Large intestine (tissue), 3 donors: ENCODE measurements around the gene CNOT4. TPM values are rescaled to one million over a fixed set of nuclear protein-coding genes. Genes with fewer than 3 reads are reported as not detected.
"Not testable (repeated sequence)": the region's sequence is repeated elsewhere in the genome, so short reads cannot be mapped to it uniquely, and the experiment has no call there.

Source experiments
- DNase-seq, 2 donors: peaks; one replicate each; pipeline versions ENCODE4 v3.0.0 to v3.0.0-alpha.2; 2013
- H3K27ac ChIP-seq: one replicate; pipeline ENCODE4 v1.5.1; 2013; ENCODE audit warnings: low read length
- H3K27me3 ChIP-seq: 2 replicates; pipeline ENCODE4 v1.6.1; 2013; ENCODE audit warnings: low read length; ENCODE audit not compliant: control insufficient read depth, insufficient read depth
- H3K36me3 ChIP-seq: 2 replicates; pipeline ENCODE4 v1.6.1; 2013; ENCODE audit warnings: low read length; ENCODE audit not compliant: control insufficient read depth, insufficient read depth
- H3K4me1 ChIP-seq: one replicate; pipeline ENCODE4 v1.6.1; 2013; ENCODE audit warnings: low read length; ENCODE audit not compliant: control insufficient read depth, insufficient read depth
- H3K4me3 ChIP-seq: one replicate; pipeline ENCODE4 v1.5.1; 2013; ENCODE audit warnings: low read length
- H3K9me3 ChIP-seq: one replicate; pipeline ENCODE4 v1.6.1; 2013; ENCODE audit warnings: mild to moderate bottlenecking, low read depth, low read length, moderate library complexity; ENCODE audit not compliant: control insufficient read depth
- WGBS: methylation state at CpG from one replicate; pipeline ENCODE4 v1.1.5; 2013; ENCODE audit warnings: low lambda C conversion rate; ENCODE audit not compliant: insufficient coverage; 5-methylcytosine and 5-hydroxymethylcytosine counted together
- polyA plus RNA-seq: library from polyadenylated mRNA; unstranded; fragments of 120-200 nt; gene quantifications from one replicate; pipeline ENCODE4 v1.2.1, GENCODE V29; 2013

CNOT4 gene
- polyA plus RNA-seq, 1 donor = 18.8 TPM

DNA sequence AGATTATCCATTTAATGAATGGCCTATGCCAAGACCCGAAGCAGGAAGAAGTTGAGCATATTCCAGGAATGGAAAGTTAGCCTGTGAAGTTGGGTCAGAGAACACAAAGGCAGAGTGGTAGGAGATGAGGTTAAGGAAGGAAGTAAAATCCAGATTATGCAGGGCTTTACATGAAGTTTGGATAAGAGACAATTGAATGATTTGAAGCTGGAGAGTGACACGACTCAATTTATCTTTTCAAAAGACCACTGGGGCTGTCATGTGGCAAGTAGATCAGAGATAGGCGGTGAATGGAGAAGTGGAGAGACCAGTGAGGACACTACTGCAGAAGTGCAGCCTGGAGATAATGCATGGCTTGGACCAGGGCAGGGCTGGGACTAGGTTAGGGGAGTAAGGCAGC lies 7.2 kb upstream of the CNOT4 start:
- no peak for DNase-seq
- Histone ChIP-seq H3K4me1 (no peaks in the 10 kb centered on the region), H3K27me3 (no peaks in the 10 kb centered on the region), H3K4me3 (no peak overlapping the region), H3K36me3 (no peaks in the 10 kb centered on the region), H3K9me3 (no peaks in the 10 kb centered on the region), H3K27ac (no peak overlapping the region)
- no CpG with 5 or more reads among the region's 3 CpGs for WGBS

DNA sequence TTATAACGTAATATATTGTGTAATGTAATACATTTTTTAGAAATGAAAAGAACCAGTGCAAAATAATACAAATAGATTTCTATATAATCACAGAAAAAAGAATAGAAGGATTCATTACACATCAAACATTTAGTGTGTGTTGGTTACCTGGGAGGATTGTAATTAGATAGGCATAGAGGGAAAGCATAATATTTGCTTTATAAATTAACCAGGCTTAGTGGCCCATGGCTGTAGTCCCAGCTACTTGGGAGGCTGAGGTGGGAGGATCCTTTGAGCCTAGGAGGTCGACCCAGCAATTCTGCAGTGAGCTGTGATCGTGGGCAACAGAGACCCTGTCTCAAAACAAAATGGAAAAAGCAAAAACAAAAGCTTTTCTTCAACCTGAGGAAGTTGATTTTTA lies 5.0 kb upstream of the CNOT4 start:
- H3K27me3 ChIP-seq = no peaks in the 10 kb centered on the region
- 80% methylated on average over 2 of the region's 3 CpGs for WGBS
- DNase-seq = no peak
- H3K9me3 ChIP-seq = no peaks in the 10 kb centered on the region
- H3K36me3 ChIP-seq = no peaks in the 10 kb centered on the region
- H3K27ac ChIP-seq = no peak overlapping the region
- H3K4me1 ChIP-seq = no peaks in the 10 kb centered on the region
- no peak overlapping the region for H3K4me3 ChIP-seq

DNA sequence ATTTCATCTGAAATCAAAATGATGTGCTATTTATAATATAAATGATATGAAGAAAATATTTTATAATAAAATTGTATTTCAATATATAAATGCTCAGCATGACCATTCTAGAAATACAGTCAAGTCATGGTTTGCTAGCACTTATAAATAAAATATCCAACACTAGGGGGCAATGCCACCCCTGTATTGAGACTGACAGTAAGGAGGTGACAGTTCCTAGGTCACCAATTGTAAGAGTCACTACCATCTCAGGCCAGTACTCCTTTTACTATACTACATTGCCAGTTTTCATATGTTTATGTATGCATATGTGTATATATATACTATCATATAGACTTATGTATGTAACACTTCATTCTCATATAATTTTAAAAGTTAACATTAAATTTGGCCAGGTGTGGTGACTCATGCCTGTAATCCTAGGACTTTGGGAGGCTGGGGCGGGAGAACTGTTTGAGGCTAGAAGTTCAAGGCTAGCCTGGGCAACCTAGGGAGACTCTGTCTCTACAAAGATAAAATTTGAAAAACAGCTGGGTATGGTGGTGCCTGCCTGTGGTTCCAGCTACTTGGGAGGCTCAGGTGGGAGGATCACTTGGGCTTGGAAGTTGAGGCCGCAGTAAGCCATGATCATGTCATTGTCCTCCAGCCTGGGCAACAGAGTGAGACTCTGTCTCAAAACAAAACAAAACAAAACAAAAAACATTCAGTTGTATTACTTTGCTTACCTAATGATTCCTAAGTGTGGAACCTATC lies 2.4 kb upstream of the CNOT4 start:
- Histone ChIP-seq H3K27me3 (no peaks in the 10 kb centered on the region), H3K4me3 (no peak overlapping the region), H3K36me3 (no peaks in the 10 kb centered on the region), H3K4me1 (no peaks in the 10 kb centered on the region), H3K9me3 (no peaks in the 10 kb centered on the region), H3K27ac (no peak overlapping the region)
- WGBS = no CpG with 5 or more reads among the region's 2 CpGs
- peak; percentile 31 to 48 for DNase-seq

DNA sequence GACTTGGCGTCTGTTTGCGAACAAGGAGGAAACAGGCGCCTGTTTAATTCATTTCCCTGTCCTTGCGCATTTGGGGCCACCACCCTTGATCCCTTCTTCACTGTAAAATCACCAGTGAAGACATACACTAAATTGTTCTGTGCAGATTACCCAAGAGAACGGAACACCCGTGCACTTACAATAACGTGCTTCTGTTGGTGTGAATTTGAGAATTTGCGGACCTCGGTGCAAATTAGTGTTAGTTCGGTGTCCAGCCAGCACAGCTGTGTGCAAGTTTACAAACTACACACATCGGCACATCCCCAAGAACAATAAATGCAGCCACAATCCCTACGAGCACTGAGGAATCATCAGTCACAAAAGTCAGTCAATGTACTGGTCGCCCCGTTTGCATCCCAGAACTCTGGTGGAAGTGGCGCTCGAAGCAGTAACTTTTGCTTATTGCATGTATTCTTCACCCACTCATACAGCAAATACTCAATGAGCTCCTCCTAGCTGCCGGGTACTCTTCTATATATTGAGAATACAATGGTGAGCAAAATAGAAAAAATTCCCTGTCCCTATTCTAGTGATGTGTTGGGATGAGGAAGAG lies 786 bp upstream of the CNOT4 start:
- Histone ChIP-seq H3K27ac (no peak overlapping the region), H3K9me3 (no peaks in the 10 kb centered on the region), H3K36me3 (no peaks in the 10 kb centered on the region), H3K27me3 (no peaks in the 10 kb centered on the region), H3K4me3 (peak overlapping the region; percentile 97), H3K4me1 (no peaks in the 10 kb centered on the region)
- 20% methylated on average over 1 of the region's 17 CpGs for WGBS
- no peak for DNase-seq

DNA sequence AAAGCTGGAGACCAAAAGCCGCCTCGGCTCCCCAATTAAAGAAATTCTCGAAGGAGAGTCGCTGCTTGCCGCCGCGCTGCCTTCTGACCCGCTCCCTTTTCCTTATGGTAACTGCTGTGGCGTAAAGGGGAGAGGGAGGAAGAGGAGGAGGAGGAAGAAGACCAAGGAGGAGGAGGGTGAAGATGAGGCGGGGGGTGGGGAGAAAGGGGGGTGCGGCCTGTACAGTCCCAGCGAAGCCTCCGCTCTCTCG lies 388 bp downstream of the CNOT4 start:
- no peaks in the 10 kb centered on the region for H3K36me3 ChIP-seq
- no peaks in the 10 kb centered on the region for H3K27me3 ChIP-seq
- H3K4me3 ChIP-seq = peak overlapping the region; percentile 97
- peak overlapping the region; percentile 94 for H3K27ac ChIP-seq
- no peak for DNase-seq
- H3K4me1 ChIP-seq = no peaks in the 10 kb centered on the region
- no peaks in the 10 kb centered on the region for H3K9me3 ChIP-seq
- no CpG with 5 or more reads among the region's 14 CpGs for WGBS

DNA sequence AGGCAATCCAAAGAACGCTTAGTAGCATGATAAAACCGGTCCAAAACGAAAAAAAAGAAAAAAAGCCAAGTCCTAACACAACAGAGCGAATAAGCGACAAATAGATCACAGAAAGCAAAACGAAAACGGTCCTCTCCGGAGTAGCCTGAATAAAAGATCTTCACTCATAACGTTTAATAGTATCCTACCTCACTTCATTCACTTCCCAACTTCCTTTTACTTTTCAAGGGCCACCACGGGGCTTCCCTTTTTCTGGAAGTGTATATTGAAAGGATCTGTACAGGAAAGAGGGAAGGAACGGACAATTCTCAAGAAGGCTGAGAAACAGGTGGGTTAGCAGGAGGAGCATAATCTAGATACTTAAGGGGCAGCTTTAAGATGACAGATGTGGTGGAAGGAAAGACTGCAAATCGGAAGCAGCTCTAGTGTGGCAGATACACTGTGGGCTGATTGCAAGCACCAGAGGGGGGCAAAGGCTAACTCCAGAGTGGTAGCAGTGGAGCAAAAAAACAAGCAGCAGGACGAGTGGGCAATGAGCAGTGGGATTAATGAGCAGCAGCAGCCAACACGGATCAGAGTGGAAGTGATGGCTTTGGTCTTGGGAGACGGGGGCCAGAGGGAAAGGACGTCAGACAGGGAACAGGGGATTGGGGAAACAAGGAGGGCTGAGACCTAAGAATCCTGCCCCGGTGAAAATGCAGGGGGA lies 866 bp downstream of the CNOT4 start:
- Histone ChIP-seq H3K9me3 (no peaks in the 10 kb centered on the region), H3K27me3 (no peaks in the 10 kb centered on the region), H3K4me1 (no peaks in the 10 kb centered on the region), H3K4me3 (peak overlapping the region; percentile 97), H3K36me3 (no peaks in the 10 kb centered on the region), H3K27ac (peak overlapping the region; percentile 94)
- DNase-seq = peak; percentile 26 to 68
- WGBS = 0% methylated on average over 8 of the region's 17 CpGs

DNA sequence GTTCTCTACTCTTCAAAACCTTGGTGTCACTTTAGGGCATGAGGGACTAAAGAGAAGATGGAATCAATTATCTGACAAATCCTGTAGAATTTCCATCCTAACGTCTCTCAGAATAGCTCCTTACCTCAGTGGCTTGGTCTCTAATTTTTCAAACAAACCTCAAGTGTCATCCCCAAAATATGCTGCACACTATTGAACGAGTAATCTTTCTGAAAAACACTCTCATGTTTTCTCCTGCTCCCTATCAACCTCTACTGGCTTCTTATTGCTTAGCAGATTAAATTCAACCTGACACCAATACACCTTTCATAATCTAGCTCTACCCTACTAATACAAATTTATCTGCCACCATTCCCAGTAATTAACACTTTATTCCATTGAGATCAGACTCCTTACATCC lies 8.5 kb downstream of the CNOT4 start:
- no peak for DNase-seq
- no peaks in the 10 kb centered on the region for H3K4me1 ChIP-seq
- no peaks in the 10 kb centered on the region for H3K9me3 ChIP-seq

DNA sequence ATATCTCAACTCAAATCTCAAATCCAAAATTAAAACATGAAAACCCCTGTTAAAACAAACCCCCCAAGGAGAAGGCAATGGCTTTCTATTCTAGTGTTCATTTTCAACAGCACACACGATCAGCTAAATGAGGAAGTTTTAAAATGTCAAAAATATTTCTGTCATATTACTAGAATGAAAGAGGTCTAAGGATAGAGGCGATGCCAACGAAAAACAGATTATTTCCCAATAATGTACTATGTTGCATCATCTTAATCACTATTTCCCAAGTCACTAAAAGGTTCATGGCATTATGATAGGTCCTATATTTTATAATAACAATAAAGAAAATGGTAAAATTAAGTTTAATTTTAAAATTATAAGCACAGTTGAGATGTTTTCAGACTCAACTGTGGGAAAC lies 10.1 kb downstream of the CNOT4 start:
- no peak overlapping the region for H3K27ac ChIP-seq
- H3K36me3 ChIP-seq = no peaks in the 10 kb centered on the region
- no peaks in the 10 kb centered on the region for H3K9me3 ChIP-seq
- H3K4me3 ChIP-seq = no peak overlapping the region
- no peaks in the 10 kb centered on the region for H3K27me3 ChIP-seq
- no peak for DNase-seq
- H3K4me1 ChIP-seq = no peaks in the 10 kb centered on the region
- 93% methylated on average over 2 of the region's 3 CpGs for whole genome bisulfite sequencing

More for the DNA sequence above, 8.5 kb downstream of the CNOT4 start:
- WGBS = 100% methylated on average over 1 of the region's 2 CpGs
- H3K27ac ChIP-seq = no peak overlapping the region
- H3K4me3 ChIP-seq = no peak overlapping the region
- H3K27me3 ChIP-seq = no peaks in the 10 kb centered on the region
- H3K36me3 ChIP-seq = no peaks in the 10 kb centered on the region

DNA sequence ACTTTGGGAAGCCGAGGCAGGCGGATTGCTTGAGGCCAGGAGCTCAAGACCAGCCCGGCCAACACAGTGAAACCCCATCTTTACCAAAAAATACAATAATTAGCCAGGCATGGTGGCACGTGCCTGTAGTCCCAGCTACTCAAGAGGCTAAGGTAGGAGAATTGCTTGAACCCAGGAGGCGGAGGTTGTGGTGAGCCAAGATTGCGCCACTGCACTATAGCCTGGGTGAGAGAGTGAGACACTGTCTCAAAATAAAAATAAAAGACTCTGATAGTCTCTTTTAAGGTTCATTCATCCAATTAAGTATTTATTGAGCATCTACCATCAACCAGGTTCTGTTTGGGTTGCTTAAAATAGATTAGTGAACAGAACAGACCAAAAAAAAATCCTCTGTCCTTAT lies 12.7 kb downstream of the CNOT4 start:
- WGBS = no CpG with 5 or more reads among the region's 6 CpGs
- not testable (repeated sequence) for H3K4me1 ChIP-seq

DNA sequence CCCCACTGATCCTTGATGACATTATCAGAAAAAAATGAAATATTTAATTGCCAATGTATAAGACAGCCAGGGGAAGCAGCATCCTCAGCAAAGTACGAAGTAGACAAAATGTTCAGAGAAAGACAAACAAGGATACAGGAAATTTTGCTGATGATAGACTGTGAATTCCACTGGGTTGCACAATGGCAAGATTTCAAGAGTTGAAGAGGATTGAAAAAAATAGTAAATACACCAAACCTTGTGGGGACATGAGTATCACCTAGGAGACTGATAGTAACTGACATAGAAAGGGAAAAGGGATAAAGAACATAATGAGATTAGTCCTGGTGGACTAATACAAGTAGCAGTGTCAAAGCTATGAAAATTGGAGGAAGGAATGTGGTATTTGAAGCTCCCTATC lies 16.5 kb downstream of the CNOT4 start:
- Histone ChIP-seq H3K9me3 (no peaks in the 10 kb centered on the region), H3K4me3 (no peak overlapping the region), H3K36me3 (no peaks in the 10 kb centered on the region), H3K27me3 (no peaks in the 10 kb centered on the region), H3K4me1 (no peaks in the 10 kb centered on the region), H3K27ac (no peak overlapping the region)
- WGBS = 100% methylated on average over 1 of the region's 1 CpG
- DNase-seq = no peak

More for the DNA sequence above, 12.7 kb downstream of the CNOT4 start:
- not testable (repeated sequence) for H3K27me3 ChIP-seq, H3K27ac ChIP-seq, H3K36me3 ChIP-seq, H3K4me3 ChIP-seq, H3K9me3 ChIP-seq, DNase-seq
